ENCODE results near the gene EIF1B.
A peak's percentile ranks its signal among the peaks of the same experiment; 100 is the strongest.
"Not testable (repeated sequence)": the region's sequence is repeated elsewhere in the genome, so short reads cannot be mapped to it uniquely, and the experiment has no call there.

The EIF1B gene

GRCh38 chr3:40309418-40309924, at the start of gene EIF1B:
Gene EIF1B (plus strand): TSS chr3:40309707. CDS start chr3:40309942, 235 bp downstream.
- peak; percentile 91 for DNase-seq (ENCODE audit: low spot score)

- no peak for DNase-seq (ENCODE audit: low spot score)
Observed at GRCh38 chr3:40262331-40262730, 47.2 kb upstream of the EIF1B start.

GRCh38 chr3:40264451-40264850, 45.1 kb upstream of the EIF1B start:
- no peak for DNase-seq (ENCODE audit: low spot score)

- DNase-seq (ENCODE audit: low spot score), result no peak
Observed at GRCh38 chr3:40265181-40265580, 44.3 kb upstream of the EIF1B start.

- no peak for DNase-seq (ENCODE audit: low spot score)
Observed at GRCh38 chr3:40267937-40268724, 41.4 kb upstream of the EIF1B start.

GRCh38 chr3:40268802-40269524, 40.5 kb upstream of the EIF1B start:
- DNase-seq (ENCODE audit: low spot score), result no peak

GRCh38 chr3:40278791-40279190, 30.7 kb upstream of the EIF1B start:
- DNase-seq (ENCODE audit: low spot score), result no peak

- no peak for DNase-seq (ENCODE audit: low spot score)
Observed at GRCh38 chr3:40281995-40282394, 27.5 kb upstream of the EIF1B start.

- not testable (repeated sequence) for DNase-seq (ENCODE audit: low spot score)
Observed at GRCh38 chr3:40283057-40283456, 26.4 kb upstream of the EIF1B start.

GRCh38 chr3:40287248-40287647, 22.3 kb upstream of the EIF1B start:
- DNase-seq (ENCODE audit: low spot score), result no peak

GRCh38 chr3:40290396-40290795, 19.1 kb upstream of the EIF1B start:
- DNase-seq (ENCODE audit: low spot score), result no peak

- DNase-seq (ENCODE audit: low spot score), result no peak
Observed at GRCh38 chr3:40291471-40291870, 18.0 kb upstream of the EIF1B start.

GRCh38 chr3:40292637-40293349, 16.7 kb upstream of the EIF1B start:
- DNase-seq (ENCODE audit: low spot score), result no peak

- DNase-seq (ENCODE audit: low spot score), result no peak
Observed at GRCh38 chr3:40294434-40294833, 15.1 kb upstream of the EIF1B start.

- DNase-seq (ENCODE audit: low spot score), result no peak
Observed at GRCh38 chr3:40298075-40298474, 11.4 kb upstream of the EIF1B start.

GRCh38 chr3:40299130-40299720, 10.3 kb upstream of the EIF1B start:
- DNase-seq (ENCODE audit: low spot score), result no peak

- peak; percentile 31 for DNase-seq (ENCODE audit: low spot score)
Observed at GRCh38 chr3:40299721-40300335, 9.7 kb upstream of the EIF1B start.

- DNase-seq (ENCODE audit: low spot score), result peak; percentile 29
Observed at GRCh38 chr3:40302784-40303183, 6.7 kb upstream of the EIF1B start.

GRCh38 chr3:40304352-40304751, 5.2 kb upstream of the EIF1B start:
- no peak for DNase-seq (ENCODE audit: low spot score)

- no peak for DNase-seq (ENCODE audit: low spot score)
Observed at GRCh38 chr3:40306336-40306735, 3.2 kb upstream of the EIF1B start.

- no peak for DNase-seq (ENCODE audit: low spot score)
Observed at GRCh38 chr3:40307176-40307575, 2.3 kb upstream of the EIF1B start.

Measured in hepatic stellate cell (primary cell).